BLaER1 treated with 17β-estradiol and CSF1 and Interleukin-3, amounts not matched to agents 10 nM and 100 nM (cell line): ENCODE measurements around the gene FBXL15.

Experiments used
- H3K27ac ChIP-seq, 11 experiments: shearing (Covaris generic); formaldehyde crosslinking; 2 replicates each; pipeline ENCODE4 v1.8.1; 2022
- H3K27me3 ChIP-seq, 11 experiments: shearing (Covaris generic); formaldehyde crosslinking; 2 replicates each; pipeline ENCODE4 v1.8.1; 2022
- H3K36me3 ChIP-seq, 11 experiments: shearing (Covaris generic); formaldehyde crosslinking; 2 replicates each; pipeline ENCODE4 v1.8.1; 2022
- H3K4me1 ChIP-seq, 10 experiments: shearing (Covaris generic); formaldehyde crosslinking; 2 replicates each; pipeline ENCODE4 v1.8.1; 2022
- H3K4me2 ChIP-seq, 11 experiments: shearing (Covaris generic); formaldehyde crosslinking; 2 replicates each; pipeline ENCODE4 v1.8.1; 2022
- H3K4me3 ChIP-seq, 10 experiments: shearing (Covaris generic); formaldehyde crosslinking; 2 replicates each; pipeline ENCODE4 v1.8.1; 2022
- H3K9ac ChIP-seq, 11 experiments: shearing (Covaris generic); formaldehyde crosslinking; 2 replicates each; pipeline ENCODE4 v1.8.1; 2022
- H3K9me3 ChIP-seq, 11 experiments: shearing (Covaris generic); formaldehyde crosslinking; replicated peaks in 1 of 11; 2 replicates each; pipeline ENCODE4 v1.8.1; 2022
- H4K20me1 ChIP-seq, 11 experiments: shearing (Covaris generic); formaldehyde crosslinking; 2 replicates each; pipeline ENCODE4 v1.8.1; 2022
- Cebpa-rat ChIP-seq, 11 experiments: shearing (Covaris generic); IDR thresholded peaks; 2 replicates each; pipeline ENCODE4 v1.8.1; 2022

FBXL15 gene

GRCh38 chr10:102434394-102435132 is 13.9 kb downstream of the FBXL15 start:
- H3K27ac ChIP-seq = peak overlapping the region; percentile 52 to 93 (median 87); a peak in 21 of 22 replicates
- peaks cover 0 to 26% (median 0%) of the 10 kb centered on the region in 11 experiments; a peak in 8 of 22 replicates for H3K27me3 ChIP-seq
- peak in 10 of 11 experiments; percentile 50 to 78 (median 70); a peak in 15 of 22 replicates for TF ChIP-seq Cebpa-rat (IDR thresholded peaks at IDR 0.05)
- H4K20me1 ChIP-seq = peaks cover 0 to 39% (median 24%) of the 10 kb centered on the region in 11 experiments; a peak in 14 of 22 replicates
- H3K4me3 ChIP-seq = peak overlapping the region in 9 of 10 experiments; percentile 54 to 93 (median 79); a peak in 18 of 20 replicates
- peaks cover 0 to 35% (median 5%) of the 10 kb centered on the region in 11 experiments; a peak in 11 of 22 replicates for H3K36me3 ChIP-seq
- H3K4me1 ChIP-seq = peaks cover 56 to 81% (median 73%) of the 10 kb centered on the region in 10 experiments
- H3K9me3 ChIP-seq = no peaks in the 10 kb centered on the region
- H3K9ac ChIP-seq = peak overlapping the region; percentile 44 to 91 (median 74); a peak in 21 of 22 replicates
- peak overlapping the region; percentile 88 to 100 (median 95) for H3K4me2 ChIP-seq

- Histone ChIP-seq H3K9me3 (no peaks in the 10 kb centered on the region), H3K36me3 (peaks cover 0 to 35% (median 5%) of the 10 kb centered on the region in 11 experiments; a peak in 10 of 22 replicates), H3K4me3 (peak overlapping the region in 9 of 10 experiments; percentile 54 to 93 (median 79); a peak in 18 of 20 replicates), H3K4me2 (peak overlapping the region; percentile 88 to 100 (median 95)), H3K27ac (peak overlapping the region; percentile 52 to 93 (median 87); a peak in 21 of 22 replicates), H4K20me1 (peaks cover 0 to 45% (median 24%) of the 10 kb centered on the region in 11 experiments; a peak in 14 of 22 replicates), H3K27me3 (peaks cover 0 to 26% (median 0%) of the 10 kb centered on the region in 11 experiments; a peak in 8 of 22 replicates), H3K4me1 (peaks cover 61 to 87% (median 78%) of the 10 kb centered on the region in 10 experiments), H3K9ac (peak overlapping the region; percentile 44 to 91 (median 74))
- TF ChIP-seq Cebpa-rat (IDR thresholded peaks at IDR 0.05) = no peak
Observed at GRCh38 chr10:102435133-102435497, 14.5 kb downstream of the FBXL15 start.

GRCh38 chr10:102435529-102436233 is 15.0 kb downstream of the FBXL15 start:
- Histone ChIP-seq H4K20me1 (peaks cover 0 to 50% (median 24%) of the 10 kb centered on the region in 11 experiments; a peak in 14 of 22 replicates), H3K27ac (peak overlapping the region; percentile 52 to 93 (median 87); a peak in 21 of 22 replicates), H3K27me3 (peaks cover 0 to 26% (median 0%) of the 10 kb centered on the region in 11 experiments; a peak in 8 of 22 replicates), H3K4me1 (peaks cover 67 to 90% (median 81%) of the 10 kb centered on the region in 10 experiments), H3K4me2 (peak overlapping the region; percentile 88 to 100 (median 95)), H3K36me3 (peaks cover 0 to 30% (median 1%) of the 10 kb centered on the region in 11 experiments; a peak in 9 of 22 replicates), H3K9me3 (no peaks in the 10 kb centered on the region), H3K9ac (peak overlapping the region; percentile 67 to 91 (median 85)), H3K4me3 (peak overlapping the region; percentile 50 to 93 (median 72))
- TF ChIP-seq Cebpa-rat (IDR thresholded peaks at IDR 0.05) = no peak

DNA sequence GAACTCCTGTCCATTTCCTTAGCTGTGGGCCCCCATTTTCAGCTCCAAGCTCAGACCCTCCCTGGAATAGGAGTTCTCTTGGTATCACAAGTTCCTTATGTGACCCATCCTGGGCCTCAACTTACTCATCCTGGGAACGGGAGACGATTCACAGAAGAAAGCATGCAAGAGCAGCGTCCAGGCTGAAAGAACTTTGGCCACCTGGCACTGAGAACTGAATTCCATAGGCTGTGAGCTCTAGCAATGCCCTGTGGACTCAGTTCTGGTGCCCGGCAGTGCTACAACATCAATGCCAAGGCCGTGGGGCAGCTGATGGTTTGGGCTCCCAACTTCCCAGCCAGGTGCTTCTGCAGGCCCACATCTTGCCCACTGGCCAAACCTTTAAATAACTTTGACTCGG is 15.7 kb downstream of the FBXL15 start:
- Histone ChIP-seq H4K20me1 (peaks cover 0 to 57% (median 24%) of the 10 kb centered on the region in 11 experiments; a peak in 14 of 22 replicates), H3K9me3 (no peaks in the 10 kb centered on the region), H3K27ac (peak overlapping the region in 10 of 11 experiments; percentile 26 to 93 (median 86); a peak in 18 of 22 replicates), H3K9ac (peak overlapping the region; percentile 67 to 91 (median 85); a peak in 20 of 22 replicates), H3K4me1 (peaks cover 64 to 91% (median 81%) of the 10 kb centered on the region in 10 experiments), H3K36me3 (peaks cover 0 to 29% (median 0%) of the 10 kb centered on the region in 11 experiments; a peak in 8 of 22 replicates), H3K4me2 (peak overlapping the region; percentile 88 to 100 (median 95)), H3K27me3 (peaks cover 0 to 26% (median 0%) of the 10 kb centered on the region in 11 experiments; a peak in 8 of 22 replicates), H3K4me3 (peak overlapping the region; percentile 50 to 93 (median 72))
- no peak for TF ChIP-seq Cebpa-rat (IDR thresholded peaks at IDR 0.05)

GRCh38 chr10:102437515-102437914 is 16.9 kb downstream of the FBXL15 start:
- no peaks in the 10 kb centered on the region for H3K9me3 ChIP-seq
- peaks cover 0 to 26% (median 0%) of the 10 kb centered on the region in 11 experiments; a peak in 8 of 22 replicates for H3K27me3 ChIP-seq
- H3K36me3 ChIP-seq = peaks cover 0 to 39% (median 0%) of the 10 kb centered on the region in 11 experiments; a peak in 8 of 22 replicates
- peaks cover 60 to 90% (median 80%) of the 10 kb centered on the region in 10 experiments for H3K4me1 ChIP-seq
- H3K4me3 ChIP-seq = peak overlapping the region in 8 of 10 experiments; percentile 62 to 93 (median 79); a peak in 15 of 20 replicates
- peak overlapping the region in 7 of 11 experiments; percentile 5 to 91 (median 85); a peak in 10 of 22 replicates for H3K9ac ChIP-seq
- TF ChIP-seq Cebpa-rat (IDR thresholded peaks at IDR 0.05) = no peak
- H3K4me2 ChIP-seq = peak overlapping the region in 10 of 11 experiments; percentile 39 to 100 (median 94); a peak in 17 of 22 replicates
- peaks cover 0 to 69% (median 36%) of the 10 kb centered on the region in 11 experiments; a peak in 14 of 22 replicates for H4K20me1 ChIP-seq
- peak overlapping the region in 3 of 11 experiments; percentile 20 to 88 (median 80); a peak in 4 of 22 replicates for H3K27ac ChIP-seq

DNA sequence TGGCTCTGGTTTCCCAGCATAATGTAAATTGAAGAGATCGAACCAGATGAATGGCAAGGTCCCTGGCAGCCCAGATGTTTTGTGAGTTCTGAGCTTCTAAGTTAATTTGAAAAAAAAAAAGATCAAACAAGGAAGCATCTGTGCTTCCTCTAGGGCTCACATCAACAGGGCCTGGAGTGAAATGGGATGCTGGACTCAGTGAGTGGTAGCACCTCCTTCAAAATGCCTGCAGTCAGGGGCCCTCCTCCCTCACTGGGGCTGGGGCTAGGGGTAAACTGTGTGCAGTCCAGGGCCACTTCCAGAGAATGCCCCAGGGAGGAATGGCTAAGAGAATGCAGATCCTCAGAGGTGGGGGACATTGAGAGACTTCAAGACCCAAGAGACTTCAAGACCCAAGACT is 17.7 kb downstream of the FBXL15 start:
- Histone ChIP-seq H4K20me1 (peaks cover 0 to 77% (median 42%) of the 10 kb centered on the region in 11 experiments; a peak in 14 of 22 replicates), H3K4me1 (peaks cover 54 to 86% (median 73%) of the 10 kb centered on the region in 10 experiments), H3K27me3 (peaks cover 0 to 26% (median 0%) of the 10 kb centered on the region in 11 experiments; a peak in 8 of 22 replicates), H3K4me2 (peak overlapping the region; percentile 35 to 100 (median 94); a peak in 21 of 22 replicates), H3K9ac (peak overlapping the region in 7 of 11 experiments; percentile 8 to 91 (median 85); a peak in 14 of 22 replicates), H3K27ac (peak overlapping the region in 8 of 11 experiments; percentile 13 to 80 (median 29); a peak in 9 of 22 replicates), H3K36me3 (peaks cover 0 to 47% (median 0%) of the 10 kb centered on the region in 11 experiments; a peak in 8 of 22 replicates), H3K4me3 (peak overlapping the region in 8 of 10 experiments; percentile 27 to 93 (median 79); a peak in 13 of 20 replicates), H3K9me3 (no peaks in the 10 kb centered on the region)
- TF ChIP-seq Cebpa-rat (IDR thresholded peaks at IDR 0.05) = no peak

DNA sequence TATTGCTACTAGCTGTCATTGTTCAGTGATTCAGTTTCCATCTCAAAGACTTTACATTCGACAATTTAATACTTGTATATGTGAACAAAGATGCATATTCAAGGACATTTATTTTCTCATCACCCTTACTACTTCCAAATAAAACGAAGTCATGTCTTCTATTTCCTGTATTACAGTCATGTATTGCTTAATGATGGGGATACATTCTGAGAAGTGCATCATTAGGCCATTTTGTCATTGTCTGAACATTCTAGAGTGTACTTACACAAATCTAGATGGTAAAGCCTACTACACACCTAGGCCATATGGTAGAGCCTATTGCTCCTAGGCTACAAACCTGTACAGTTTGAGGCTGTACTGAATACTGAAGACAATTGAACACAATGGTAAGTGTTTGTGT is 24.2 kb downstream of the FBXL15 start:
- no peak overlapping the region for H3K27ac ChIP-seq
- H3K36me3 ChIP-seq = peaks cover 0 to 32% (median 0%) of the 10 kb centered on the region in 11 experiments; a peak in 7 of 22 replicates
- peaks cover 18 to 96% (median 28%) of the 10 kb centered on the region in 10 experiments for H3K4me1 ChIP-seq
- no peaks in the 10 kb centered on the region for H3K9me3 ChIP-seq
- H3K4me2 ChIP-seq = peak overlapping the region in 2 of 11 experiments; percentile 21 to 41; a peak in 4 of 22 replicates
- no peaks in the 10 kb centered on the region for H3K27me3 ChIP-seq
- no peak for TF ChIP-seq Cebpa-rat (IDR thresholded peaks at IDR 0.05)
- H3K9ac ChIP-seq = no peak overlapping the region
- peaks cover 0 to 83% (median 22%) of the 10 kb centered on the region in 11 experiments; a peak in 10 of 22 replicates for H4K20me1 ChIP-seq
- no peak overlapping the region for H3K4me3 ChIP-seq
